ENCODE results near the gene ZNF132.
"Not testable (repeated sequence)": the region's sequence is repeated elsewhere in the genome, so short reads cannot be mapped to it uniquely, and the experiment has no call there.

The ZNF132 gene

GRCh38 chr19:58406818-58407657, 32.9 kb downstream of the ZNF132 start:
- DNase-seq: no peak

GRCh38 chr19:58403920-58404478, 36.0 kb downstream of the ZNF132 start:
- DNase-seq: not testable (repeated sequence)

GRCh38 chr19:58401840-58402421, 38.0 kb downstream of the ZNF132 start:
- no peak for DNase-seq

- DNase-seq: peak; percentile 99
Measured at GRCh38 chr19:58400916-58401839, 38.8 kb downstream of the ZNF132 start.

GRCh38 chr19:58400316-58400915, 39.5 kb downstream of the ZNF132 start:
- no peak for DNase-seq

- DNase-seq: no peak
Measured at GRCh38 chr19:58399903-58400302, 40.0 kb downstream of the ZNF132 start.

- no peak for DNase-seq
Measured at GRCh38 chr19:58398545-58398944, 41.4 kb downstream of the ZNF132 start.

GRCh38 chr19:58398087-58398486, 41.9 kb downstream of the ZNF132 start:
- DNase-seq: no peak

- DNase-seq: no peak
Measured at GRCh38 chr19:58397533-58398037, 42.4 kb downstream of the ZNF132 start.

- DNase-seq: no peak
Measured at GRCh38 chr19:58396691-58397532, 43.0 kb downstream of the ZNF132 start.

- no peak for DNase-seq
Measured at GRCh38 chr19:58395979-58396627, 43.9 kb downstream of the ZNF132 start.

GRCh38 chr19:58395220-58395978, 44.6 kb downstream of the ZNF132 start, which contains the start of gene RNF225:
TSS of gene RNF225 (plus strand) at chr19:58395656. CDS start at chr19:58396090, 434 bp downstream.
- DNase-seq: no peak

GRCh38 chr19:58394821-58395219, 45.1 kb downstream of the ZNF132 start:
- DNase-seq: no peak

GRCh38 chr19:58393725-58394033, 46.3 kb downstream of the ZNF132 start:
- DNase-seq: no peak

- DNase-seq: no peak
Measured at GRCh38 chr19:58392945-58393724, 46.8 kb downstream of the ZNF132 start.

GRCh38 chr19:58388175-58388526, 51.8 kb downstream of the ZNF132 start:
- DNase-seq: no peak

- no peak for DNase-seq
Measured at GRCh38 chr19:58387338-58388174, 52.4 kb downstream of the ZNF132 start.

- peak; percentile 94 for DNase-seq
Measured at GRCh38 chr19:58386576-58387337, 53.2 kb downstream of the ZNF132 start, which contains the start of gene RPS5. TSS of gene RPS5 (plus strand) at chr19:58387269. CDS start at chr19:58388138, 869 bp downstream.
